ENCODE data around the gene CORO1C.
"Not testable (repeated sequence)": the region's sequence is repeated elsewhere in the genome, so short reads cannot be mapped to it uniquely, and the experiment has no call there.

CORO1C gene

GRCh38 chr12:108633081-108633533, 98.2 kb downstream of the CORO1C start:
- DNase-seq = no peak

- DNase-seq = not testable (repeated sequence)
Measured at GRCh38 chr12:108631261-108631660, 100.1 kb downstream of the CORO1C start.

DNA sequence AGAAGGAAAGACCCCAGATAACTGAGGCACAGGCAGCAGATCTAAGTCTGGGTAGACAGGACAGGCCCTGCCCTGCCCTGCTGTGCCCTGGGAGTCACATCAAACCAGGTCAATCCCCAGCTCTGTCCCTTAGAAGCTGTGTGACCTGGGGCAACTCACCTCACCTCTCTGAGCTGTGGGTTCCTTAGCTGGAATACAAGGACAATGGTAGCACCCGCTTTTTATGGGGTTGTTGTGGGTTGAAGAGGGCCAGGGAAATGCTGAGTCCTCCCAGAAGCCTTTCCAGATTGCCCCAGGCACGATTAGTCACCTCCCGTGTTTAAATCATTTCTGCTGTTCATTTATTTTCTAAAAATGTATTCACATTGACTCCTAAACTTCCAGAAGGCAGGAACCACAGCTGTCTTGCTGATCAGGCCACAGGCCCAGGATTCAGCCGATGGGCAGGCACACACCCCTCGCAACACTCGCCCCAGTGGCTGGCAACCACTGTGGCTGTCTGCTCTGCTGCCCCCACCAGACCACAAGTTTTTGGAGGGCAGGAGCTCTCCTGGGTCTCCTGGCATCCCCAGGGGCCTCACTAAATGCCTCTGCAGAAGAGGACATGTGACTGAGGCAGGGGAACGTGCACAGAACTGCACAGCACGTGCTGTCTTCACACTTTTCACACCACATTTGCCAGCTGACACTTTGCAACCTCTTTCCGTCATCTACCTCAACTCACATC, 100.7 kb downstream of the CORO1C start:
- DNase-seq = peak; percentile 28

DNA sequence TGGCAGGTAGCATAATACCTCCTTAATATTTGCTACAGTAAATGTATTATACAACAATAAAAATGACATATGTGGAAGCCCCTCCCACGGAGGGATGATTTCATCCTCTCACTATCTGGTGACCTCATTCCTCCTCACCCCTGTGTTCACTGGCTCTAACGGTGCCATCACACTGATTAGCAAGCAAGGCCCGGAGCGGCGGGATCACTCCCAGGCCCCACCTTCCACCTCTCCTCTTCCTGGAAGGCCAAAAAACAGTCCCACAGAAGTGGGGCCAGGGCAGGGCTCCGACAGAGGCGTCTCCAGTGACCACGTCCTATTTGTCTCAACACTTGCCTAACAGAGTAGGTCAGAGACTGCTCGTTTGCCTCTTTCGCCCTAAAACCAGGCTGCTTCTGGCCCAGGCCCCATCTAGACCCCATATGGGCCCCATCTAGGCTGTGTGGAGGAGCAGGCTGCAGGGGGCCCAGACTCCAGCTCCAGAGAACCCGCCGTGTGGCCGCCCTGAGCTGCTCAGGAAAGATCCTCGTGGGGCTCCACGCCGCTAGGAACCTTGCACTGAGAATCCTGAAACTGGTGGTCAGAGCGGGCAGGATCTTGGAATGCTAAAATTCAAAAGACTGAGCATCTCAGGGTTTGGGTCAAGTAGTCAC, 101.4 kb downstream of the CORO1C start:
- peak; percentile 70 for DNase-seq

- no peak for DNase-seq
Measured at GRCh38 chr12:108629151-108629550, 102.2 kb downstream of the CORO1C start.

- DNase-seq = no peak
Measured at GRCh38 chr12:108627134-108627920, 104.0 kb downstream of the CORO1C start.

DNA sequence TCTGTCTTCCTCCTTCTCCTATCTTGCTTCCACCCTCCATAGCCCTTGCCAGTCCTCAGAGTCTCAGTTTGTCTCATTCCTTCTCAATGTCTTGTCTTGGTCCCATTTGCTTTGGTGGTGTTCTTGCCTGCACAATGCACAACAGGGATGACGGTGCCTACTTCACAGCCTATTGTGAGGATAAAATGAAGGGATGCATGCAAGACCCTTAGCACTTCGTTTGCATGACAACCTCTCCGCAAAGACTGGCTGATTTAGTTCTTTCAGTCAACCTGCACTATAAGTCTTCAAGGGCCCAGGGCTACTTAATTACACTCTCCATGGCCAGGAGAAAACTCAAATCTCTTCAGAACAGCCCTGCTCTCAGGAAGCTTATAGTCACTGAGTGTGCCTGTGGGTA, 106.1 kb downstream of the CORO1C start:
- DNase-seq = no peak

DNA sequence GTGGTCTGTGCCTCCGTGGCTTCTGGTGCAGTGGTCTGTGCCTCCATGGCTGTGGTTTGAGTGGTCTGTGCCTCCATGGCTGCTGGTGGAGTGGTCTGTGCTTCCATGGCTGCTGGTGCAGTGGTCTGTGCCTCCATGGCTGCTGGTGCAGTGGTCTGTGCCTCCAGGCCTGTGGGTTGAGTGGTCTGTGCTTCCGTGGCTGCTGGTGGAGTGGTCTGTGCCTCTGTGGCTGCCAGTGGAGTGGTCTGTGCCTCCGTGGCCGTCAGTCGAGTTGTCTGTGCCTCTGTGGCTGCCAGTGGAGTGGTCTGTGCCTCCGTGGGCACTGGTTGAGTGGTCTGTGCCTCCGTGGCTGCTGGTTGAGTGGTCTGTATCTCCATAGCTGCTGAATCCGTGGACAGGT, 107.7 kb downstream of the CORO1C start:
- DNase-seq = no peak

DNA sequence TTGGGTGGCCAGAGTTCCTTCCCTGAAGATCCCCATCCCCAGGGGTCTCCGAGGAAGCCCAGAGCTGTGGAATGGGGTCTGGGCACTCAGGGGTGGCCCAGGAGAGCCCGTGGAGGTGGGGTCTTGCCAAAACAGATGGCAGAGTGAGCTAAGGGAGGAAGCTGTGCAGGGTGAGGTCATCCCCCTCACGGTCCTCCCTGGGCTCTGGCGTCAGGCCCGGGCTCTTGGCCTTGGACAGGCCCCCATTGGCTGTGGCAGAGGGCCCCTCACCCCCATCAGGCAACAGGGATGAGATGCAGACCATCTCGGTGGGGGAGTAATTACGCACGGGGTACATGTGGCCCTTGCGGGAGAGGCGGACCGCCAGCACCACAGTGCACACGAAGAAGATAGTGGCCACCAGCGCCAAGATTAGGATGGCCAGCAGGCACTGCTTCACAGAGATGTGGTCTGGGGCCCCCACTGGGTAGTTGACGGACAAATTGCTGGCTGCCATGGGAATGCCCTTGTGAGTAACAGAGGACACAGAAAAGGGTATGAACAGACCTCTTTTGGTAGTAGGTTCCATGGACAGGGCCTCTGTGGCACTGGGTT, 108.3 kb downstream of the CORO1C start:
- no peak for DNase-seq

GRCh38 chr12:108622421-108622820, 108.9 kb downstream of the CORO1C start:
- DNase-seq = no peak

DNA sequence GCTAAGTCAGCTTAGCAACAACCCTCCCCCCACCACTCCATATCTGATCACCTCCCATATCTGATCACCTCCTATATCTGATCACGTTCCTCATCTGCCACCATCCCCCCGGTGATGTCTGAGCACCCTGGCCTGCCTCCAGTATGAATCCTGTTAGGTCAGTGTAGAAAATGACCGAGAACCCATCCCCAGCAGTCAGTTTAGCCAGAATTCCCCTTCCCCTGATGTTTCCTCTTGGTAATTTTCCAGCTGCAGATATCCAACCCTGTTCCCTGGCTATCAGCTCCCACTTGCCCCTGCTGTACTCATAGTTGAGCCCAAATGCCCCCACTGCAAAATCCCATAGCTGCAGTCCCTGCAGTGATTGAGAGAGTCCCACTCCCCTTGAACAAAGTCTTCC, 110.2 kb downstream of the CORO1C start:
- DNase-seq = no peak

- no peak for DNase-seq
Measured at GRCh38 chr12:108620236-108620879, 111.0 kb downstream of the CORO1C start.

- no peak for DNase-seq
Measured at GRCh38 chr12:108619369-108620160, 111.8 kb downstream of the CORO1C start.

- DNase-seq = not testable (repeated sequence)
Measured at GRCh38 chr12:108618953-108619274, 112.4 kb downstream of the CORO1C start.

GRCh38 chr12:108618079-108618952, 113.0 kb downstream of the CORO1C start:
- DNase-seq = peak; percentile 88

DNA sequence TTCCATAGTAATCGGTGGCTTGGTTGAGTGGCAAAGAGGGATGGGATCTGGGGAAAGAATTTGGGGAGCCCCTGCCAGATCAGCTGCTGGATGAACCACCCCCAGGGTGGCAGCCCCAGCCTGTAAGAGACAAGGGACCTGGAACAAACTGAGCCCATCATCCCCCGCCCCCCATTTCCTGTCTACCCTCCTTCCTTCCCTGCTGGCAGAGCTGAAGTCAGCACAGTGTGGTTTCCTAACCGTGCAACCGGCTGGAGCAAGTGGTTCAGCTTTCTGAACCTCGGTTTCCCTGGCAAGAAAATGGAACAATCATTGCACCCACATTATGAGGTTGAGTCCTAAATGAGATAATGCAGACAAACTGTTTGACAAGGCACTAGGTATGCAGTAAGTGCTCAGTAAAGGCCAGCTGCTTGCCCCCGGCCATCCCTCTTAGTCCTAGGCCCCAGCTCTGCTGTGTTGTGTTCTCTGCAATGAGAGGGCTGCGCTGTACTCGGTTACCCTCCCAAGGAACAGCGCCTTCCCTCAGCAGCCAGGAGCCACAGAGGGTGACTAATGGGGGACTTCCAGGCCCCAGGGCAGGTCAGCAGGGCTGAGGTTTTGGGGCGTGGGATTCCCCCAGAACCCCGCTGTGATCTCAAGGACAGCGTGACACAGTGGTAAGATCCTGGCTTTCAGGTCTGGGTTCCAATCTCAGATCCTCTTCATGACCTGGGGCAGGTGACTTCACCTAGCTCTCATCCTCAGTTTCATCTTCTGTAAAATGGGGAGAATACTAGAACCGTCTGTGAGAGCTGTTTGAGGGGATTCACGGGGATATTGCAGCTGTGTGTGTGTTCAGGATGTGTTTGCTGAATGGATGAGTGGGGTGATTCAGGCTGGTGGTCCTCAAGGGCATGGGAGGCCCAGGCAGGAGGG, 114.1 kb downstream of the CORO1C start:
- DNase-seq = peak; percentile 79

- DNase-seq = no peak
Measured at GRCh38 chr12:108616359-108616758, 115.0 kb downstream of the CORO1C start.

DNA sequence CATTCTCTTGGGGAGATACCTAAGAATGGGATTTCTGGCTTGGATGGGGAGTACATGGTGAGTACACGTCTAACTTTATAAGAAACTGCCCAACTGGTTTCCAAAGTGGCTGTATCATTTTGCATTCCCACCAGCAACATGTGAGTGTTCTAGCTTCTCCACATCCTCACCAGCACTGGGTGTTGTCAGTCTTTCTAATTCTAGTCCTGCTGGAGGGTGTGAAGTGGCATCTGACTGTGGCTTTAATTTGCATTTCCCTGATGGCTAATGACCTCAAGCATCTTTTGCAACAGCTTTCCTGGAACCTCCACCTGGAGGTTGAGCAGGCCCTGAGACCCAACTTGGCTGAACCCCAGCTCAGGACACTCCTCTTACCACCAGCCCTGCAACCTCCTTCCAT, 115.4 kb downstream of the CORO1C start:
- DNase-seq = no peak

DNA sequence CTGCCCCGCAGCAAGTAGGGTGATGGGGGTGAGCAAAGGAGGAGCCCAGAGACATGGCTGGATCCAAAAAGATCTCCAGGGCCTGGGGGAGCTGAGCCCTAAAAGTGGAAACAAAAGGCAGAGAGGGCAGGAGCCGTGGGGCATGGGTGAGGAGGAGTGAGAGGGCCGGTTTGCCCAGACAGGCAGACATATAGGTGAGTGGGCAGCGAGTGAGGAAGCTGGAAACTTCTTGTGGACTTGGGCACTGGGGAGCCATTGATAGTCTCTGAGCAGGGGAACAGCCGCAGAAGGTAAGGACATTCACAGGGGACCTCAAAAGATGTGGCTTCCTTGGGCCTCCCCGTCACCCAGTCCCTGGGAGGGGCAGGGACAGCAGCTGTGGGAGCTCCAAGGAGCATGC, 116.7 kb downstream of the CORO1C start:
- no peak for DNase-seq

- no peak for DNase-seq
Measured at GRCh38 chr12:108614041-108614440, 117.3 kb downstream of the CORO1C start.
